ENCODE data around the gene HAPLN2. TPM values are rescaled to one million over a fixed set of nuclear protein-coding genes. Genes with fewer than 3 reads are reported as not detected.
"Not testable (repeated sequence)": the region's sequence is repeated elsewhere in the genome, so short reads cannot be mapped to it uniquely, and the experiment has no call there.

Gene HAPLN2
- total RNA-seq, 1 donor from 2014 or later: not detected

DNA sequence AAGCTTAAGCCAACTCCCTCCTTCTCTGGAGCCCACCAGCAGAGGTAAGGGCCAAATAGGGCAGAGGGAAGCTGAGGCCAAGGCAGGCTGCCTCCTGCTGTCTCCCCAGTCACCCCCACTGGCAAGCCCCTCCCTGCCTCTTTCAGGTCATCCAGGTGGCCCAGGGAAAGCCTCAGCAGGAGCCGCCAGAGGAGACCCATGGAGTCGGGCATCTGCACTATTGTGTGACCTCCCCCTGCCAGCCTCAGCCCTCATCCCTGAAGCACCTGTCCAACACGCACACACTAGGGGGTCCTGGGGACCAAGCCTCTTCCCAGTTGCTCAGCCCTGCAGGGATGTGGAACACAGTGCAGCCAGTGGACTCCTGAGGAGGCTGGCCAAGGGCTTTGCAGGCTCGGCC lies 32.9 kb upstream of the HAPLN2 start:
- no peak for DNase-seq (ENCODE audit: low read depth)
- no peak overlapping the region for H3K4me3 ChIP-seq (ENCODE audit: low read depth, low read length)
- TF ChIP-seq, protein P1, sequence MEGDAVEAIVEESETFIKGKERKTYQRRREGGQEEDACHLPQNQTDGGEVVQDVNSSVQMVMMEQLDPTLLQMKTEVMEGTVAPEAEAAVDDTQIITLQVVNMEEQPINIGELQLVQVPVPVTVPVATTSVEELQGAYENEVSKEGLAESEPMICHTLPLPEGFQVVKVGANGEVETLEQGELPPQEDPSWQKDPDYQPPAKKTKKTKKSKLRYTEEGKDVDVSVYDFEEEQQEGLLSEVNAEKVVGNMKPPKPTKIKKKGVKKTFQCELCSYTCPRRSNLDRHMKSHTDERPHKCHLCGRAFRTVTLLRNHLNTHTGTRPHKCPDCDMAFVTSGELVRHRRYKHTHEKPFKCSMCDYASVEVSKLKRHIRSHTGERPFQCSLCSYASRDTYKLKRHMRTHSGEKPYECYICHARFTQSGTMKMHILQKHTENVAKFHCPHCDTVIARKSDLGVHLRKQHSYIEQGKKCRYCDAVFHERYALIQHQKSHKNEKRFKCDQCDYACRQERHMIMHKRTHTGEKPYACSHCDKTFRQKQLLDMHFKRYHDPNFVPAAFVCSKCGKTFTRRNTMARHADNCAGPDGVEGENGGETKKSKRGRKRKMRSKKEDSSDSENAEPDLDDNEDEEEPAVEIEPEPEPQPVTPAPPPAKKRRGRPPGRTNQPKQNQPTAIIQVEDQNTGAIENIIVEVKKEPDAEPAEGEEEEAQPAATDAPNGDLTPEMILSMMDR (conservative IDR thresholded peaks at IDR 0.05; ENCODE audit: low read depth, low read length): no peak

DNA sequence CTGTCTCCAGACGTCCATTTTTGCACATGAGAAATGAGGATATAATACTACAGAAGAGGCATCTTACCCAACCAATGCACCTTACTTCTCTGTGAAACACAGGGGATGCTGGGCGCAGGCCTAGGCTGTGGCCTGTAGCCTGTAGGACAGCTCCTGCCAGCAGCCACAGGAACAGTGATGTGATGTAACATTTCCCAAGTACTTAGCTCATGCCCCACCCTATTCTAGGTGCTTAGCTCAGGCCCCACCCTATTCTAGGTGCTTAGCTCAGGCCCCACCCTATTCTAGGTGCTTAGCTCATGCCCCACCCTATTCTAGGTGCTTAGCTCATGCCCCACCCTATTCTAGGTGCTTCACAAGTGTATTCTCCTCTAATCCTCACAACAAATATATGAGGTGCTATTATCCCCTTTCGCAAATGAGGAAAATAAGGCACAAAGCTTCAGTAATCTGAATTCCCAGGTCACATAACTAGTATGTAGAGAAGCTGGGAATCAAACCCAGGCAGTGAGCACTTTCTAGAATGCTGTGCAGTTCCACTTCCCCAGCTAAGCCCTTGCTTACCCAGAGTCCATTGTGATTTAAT lies 32.2 kb upstream of the HAPLN2 start:
- no peak overlapping the region for H3K4me3 ChIP-seq (ENCODE audit: low read depth, low read length)
- TF ChIP-seq, protein P1 (conservative IDR thresholded peaks at IDR 0.05; ENCODE audit: low read depth, low read length): no peak
- no peak for DNase-seq (ENCODE audit: low read depth)

DNA sequence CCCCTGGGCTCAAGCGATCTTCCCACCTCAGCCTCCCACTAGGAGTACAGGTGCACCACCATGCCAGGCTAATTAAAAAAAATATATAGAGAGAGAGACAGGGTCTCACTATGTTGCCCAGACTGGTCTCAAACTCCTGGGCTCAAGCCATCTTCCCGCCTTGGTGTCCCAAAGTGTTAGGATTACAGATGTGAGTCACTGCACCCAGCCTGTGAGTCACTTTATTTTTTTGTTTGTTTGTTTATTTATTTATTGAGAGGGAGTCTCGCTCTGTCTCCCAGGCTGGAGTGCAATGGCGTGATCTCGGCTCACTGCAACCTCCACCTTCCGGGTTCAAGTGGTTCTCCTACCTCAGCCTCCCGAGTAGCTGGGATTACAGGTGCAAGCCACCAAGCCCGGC lies 31.3 kb upstream of the HAPLN2 start:
- not testable (repeated sequence) for H3K4me3 ChIP-seq (ENCODE audit: low read depth, low read length); DNase-seq (ENCODE audit: low read depth)

DNA sequence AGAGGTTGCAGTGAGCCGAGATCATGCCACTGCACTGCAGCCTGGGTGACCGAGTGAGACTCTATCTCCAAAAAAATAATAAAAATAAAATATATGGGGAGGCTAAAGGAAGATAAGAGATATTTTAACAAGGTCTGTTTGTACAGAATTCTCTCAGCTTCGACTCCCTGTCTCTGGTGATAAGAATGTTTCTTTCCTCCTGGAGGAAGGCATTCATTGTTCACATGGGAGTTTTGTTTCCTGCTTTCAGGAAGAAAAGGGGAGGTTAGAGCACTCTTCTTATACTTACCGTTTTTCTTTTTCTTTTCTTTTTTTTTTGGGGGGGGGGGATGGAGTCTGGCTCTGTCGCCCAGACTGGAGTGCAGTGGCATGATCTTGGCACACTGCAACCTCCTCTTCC lies 29.7 kb upstream of the HAPLN2 start:
- DNase-seq (ENCODE audit: low read depth): no peak
- no peak overlapping the region for H3K4me3 ChIP-seq (ENCODE audit: low read depth, low read length)
- TF ChIP-seq, protein P1 (conservative IDR thresholded peaks at IDR 0.05; ENCODE audit: low read depth, low read length): no peak

DNA sequence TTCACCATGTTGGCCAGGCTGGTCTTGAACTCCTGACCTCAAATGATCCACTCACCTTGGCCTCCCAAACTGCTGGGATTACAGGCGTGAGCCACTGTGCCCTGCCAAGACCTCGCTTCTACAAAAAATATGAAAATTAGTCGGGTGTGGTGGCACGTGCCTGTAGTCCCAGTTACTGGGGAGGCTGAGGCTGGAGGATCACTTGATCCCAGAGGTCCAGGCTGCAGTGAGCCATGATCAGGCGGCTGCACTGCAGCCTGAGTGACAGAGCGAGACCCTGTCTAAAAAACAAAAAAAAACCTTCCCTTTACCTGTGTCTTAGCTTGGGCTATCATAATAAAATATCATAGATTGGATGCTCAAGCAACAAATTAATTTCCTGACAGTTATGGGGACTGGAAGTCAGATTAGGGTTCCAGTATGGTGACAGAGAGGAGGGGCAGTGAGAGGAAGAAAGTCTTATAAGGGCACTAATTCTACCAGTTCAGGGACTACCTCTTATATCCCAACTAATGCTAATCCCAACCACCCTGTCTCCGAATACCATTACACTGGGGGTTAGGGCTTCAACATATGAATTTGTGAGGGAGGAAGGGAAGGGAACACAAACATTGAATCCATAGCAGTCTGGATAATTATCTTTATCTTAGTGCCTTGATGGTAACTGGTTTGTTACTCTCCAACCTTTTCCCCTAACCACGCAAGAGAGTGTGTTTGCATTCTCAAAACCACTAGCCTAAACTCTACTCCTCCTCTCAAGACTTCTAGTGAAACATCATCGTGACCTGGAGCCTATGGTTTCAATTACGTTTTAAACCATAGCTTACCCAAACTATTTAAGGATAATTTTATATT lies 28.7 kb upstream of the HAPLN2 start:
- H3K4me3 ChIP-seq (ENCODE audit: low read depth, low read length): peak overlapping the region; percentile 80
- no peak for DNase-seq (ENCODE audit: low read depth)
- TF ChIP-seq, protein P1 (conservative IDR thresholded peaks at IDR 0.05; ENCODE audit: low read depth, low read length): no peak

DNA sequence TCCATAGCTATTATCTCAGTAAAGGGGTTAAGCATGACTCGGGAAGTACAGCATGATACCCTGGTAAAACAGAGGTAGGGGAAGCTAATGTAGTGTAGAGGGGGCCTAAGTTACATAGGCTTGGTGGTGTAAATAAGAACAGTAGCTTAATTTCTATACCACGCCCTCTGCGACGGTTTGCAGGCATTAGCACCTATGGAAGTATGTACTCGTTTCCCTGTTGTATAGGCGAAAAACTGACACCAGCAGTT lies 28.1 kb upstream of the HAPLN2 start:
- no peak for DNase-seq (ENCODE audit: low read depth)
- TF ChIP-seq, protein P1 (conservative IDR thresholded peaks at IDR 0.05; ENCODE audit: low read depth, low read length): no peak

DNA sequence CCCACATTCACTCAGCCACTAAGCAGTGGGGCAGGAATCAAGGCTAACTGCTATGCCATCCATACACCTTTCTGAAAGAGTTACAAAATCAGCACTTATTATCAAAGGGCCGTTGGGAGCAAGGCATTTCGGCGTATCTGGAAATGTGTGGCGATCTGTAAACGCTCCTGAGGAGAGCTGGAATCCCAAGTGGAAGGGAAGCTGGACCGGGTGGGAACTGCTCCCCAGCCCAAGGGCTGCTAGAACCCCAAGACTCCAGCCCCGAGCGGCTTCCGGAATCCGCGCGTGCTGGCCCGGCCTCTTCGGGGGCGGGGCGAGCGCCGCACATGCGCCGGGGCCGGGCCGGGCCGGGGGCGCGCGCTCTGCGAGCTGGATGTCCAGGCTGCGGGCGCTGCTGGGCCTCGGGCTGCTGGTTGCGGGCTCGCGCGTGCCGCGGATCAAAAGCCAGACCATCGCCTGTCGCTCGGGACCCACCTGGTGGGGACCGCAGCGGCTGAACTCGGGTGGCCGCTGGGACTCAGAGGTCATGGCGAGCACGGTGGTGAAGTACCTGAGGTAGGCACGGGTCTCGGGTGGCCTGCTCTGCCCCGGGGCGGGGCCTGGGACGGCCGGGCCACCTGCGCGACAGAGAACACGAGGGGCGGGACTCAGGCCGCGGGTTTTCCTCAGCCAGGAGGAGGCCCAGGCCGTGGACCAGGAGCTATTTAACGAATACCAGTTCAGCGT lies 27.6 kb upstream of the HAPLN2 start, which contains the start of gene NAXE:
NAXE (plus strand) TSS at position 345 of the 726 bp plus-strand sequence; CDS start at position 374, 29 bp downstream.
- peak within 1 kb of the TSS; percentile 80 for H3K4me3 ChIP-seq (ENCODE audit: low read depth, low read length)
- no peak for DNase-seq (ENCODE audit: low read depth)
- TF ChIP-seq, protein P1 (conservative IDR thresholded peaks at IDR 0.05; ENCODE audit: low read depth, low read length): no peak

More for the DNA sequence above, 28.1 kb upstream of the HAPLN2 start:
- peak overlapping the region; percentile 80 for H3K4me3 ChIP-seq (ENCODE audit: low read depth, low read length)
